GM12892 (cell line): Measurements from ENCODE around the gene MAPRE3.

Source experiments
- POLR2A ChIP-seq: IDR thresholded peaks from 2 replicates; pipeline ENCODE4 v1.6.1; 2011; ENCODE audit warnings: low read depth, low read length, control low read depth
- POLR2AphosphoS5 ChIP-seq: IDR thresholded peaks from 2 replicates; pipeline ENCODE4 v1.6.1; 2011; ENCODE audit warnings: low read depth, low read length, control low read depth
- TAF1 ChIP-seq: IDR thresholded peaks from 2 replicates; pipeline ENCODE4 v1.6.1; 2011; ENCODE audit warnings: low read depth, mild to moderate bottlenecking, control low read depth, low read length, borderline replicate concordance

DNA sequence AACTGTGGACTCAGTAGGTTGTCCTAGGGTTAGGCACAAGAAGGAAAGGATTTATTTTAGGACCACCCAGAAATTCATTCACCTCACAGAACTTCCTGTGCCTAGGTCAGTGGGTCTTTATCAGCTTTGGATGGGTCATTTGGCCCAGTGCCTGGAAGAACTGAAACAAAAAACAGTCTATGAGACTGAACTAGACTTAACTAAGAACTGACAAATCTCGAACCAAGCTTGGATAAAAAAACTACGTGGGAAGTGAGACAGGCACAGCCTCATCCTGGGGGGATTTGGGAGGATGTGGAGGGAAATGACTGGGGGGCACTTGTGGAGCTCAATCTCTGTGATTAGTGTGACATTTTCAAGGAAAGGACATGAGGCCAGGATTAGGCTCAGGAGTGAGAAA, 103.3 kb downstream of the MAPRE3 start:
- TF ChIP-seq POLR2AphosphoS5 = no peak
- TF ChIP-seq POLR2A = no peak
- no peak for TF ChIP-seq TAF1
